Aorta (tissue), 5 donors: ENCODE data around the gene PTPRN2. TPM values are rescaled to one million over a fixed set of nuclear protein-coding genes. Genes with fewer than 3 reads are reported as not detected.
A peak's percentile ranks its signal among the peaks of the same experiment; 100 is the strongest.

Experiments used
- ATAC-seq: fragments of 200-7000 bp; cut with Tn5 transposase; one replicate; pipeline ENCODE4 v1.9.1; 2022; ENCODE audit warnings: moderate library complexity; ENCODE audit not compliant: low FRiP score
- DNase-seq, 2 donors: peaks; one replicate each; pipeline ENCODE4 v3.0.0-alpha.2; 2020
- H3K27ac ChIP-seq, 2 donors: one replicate each; pipeline ENCODE4 v1.5.1; 2013; ENCODE audit warnings: low read length in 2 of 2, mild to moderate bottlenecking in 2 of 2, moderate library complexity in 2 of 2, control low read depth in 1 of 2, inconsistent platforms in 1 of 2, low read depth in 1 of 2
- H3K27me3 ChIP-seq, 2 donors: one replicate each; pipeline ENCODE4 v1.6.1; 2013; ENCODE audit warnings: control low read depth in 1 of 2, low read length in 1 of 2, mild to moderate bottlenecking in 1 of 2, moderate library complexity in 1 of 2; ENCODE audit not compliant: insufficient read depth in 2 of 2, control insufficient read depth in 1 of 2
- H3K36me3 ChIP-seq, 2 donors: one replicate each; pipeline ENCODE4 v1.6.1; 2013; ENCODE audit warnings: control low read depth in 1 of 2, low read length in 1 of 2, mild to moderate bottlenecking in 1 of 2; ENCODE audit not compliant: insufficient read depth in 2 of 2, control insufficient read depth in 1 of 2
- H3K4me1 ChIP-seq, 2 donors: one replicate each; pipeline ENCODE4 v1.6.1; 2013; ENCODE audit warnings: low read length in 2 of 2, control low read depth in 1 of 2, mild to moderate bottlenecking in 1 of 2, moderate library complexity in 1 of 2; ENCODE audit not compliant: insufficient read depth in 2 of 2, control insufficient read depth in 1 of 2
- H3K4me3 ChIP-seq, 2 donors: one replicate each; pipeline ENCODE4 v1.5.1; 2013; ENCODE audit warnings: low read length in 2 of 2, control low read depth in 1 of 2, mild to moderate bottlenecking in 1 of 2
- H3K9me3 ChIP-seq: one replicate; pipeline ENCODE4 v1.6.1; 2013; ENCODE audit warnings: mild to moderate bottlenecking, low read length; ENCODE audit not compliant: control insufficient read depth
- WGBS, 2 donors: extraction: QIAGEN DNeasy Blood & Tissue Kit; methylation state at CpG; one replicate each; pipeline ENCODE4 v1.1.7; 2013; 5-methylcytosine and 5-hydroxymethylcytosine counted together
- intact Hi-C, 2 donors: fragments of 100-400 bp; cut with DNase I; formaldehyde crosslinking; loops; one replicate each; pipeline versions ENCODE4 v1.14.2 to v1.15.0; 2022
- polyA plus RNA-seq, 2 donors: library from polyadenylated mRNA; stranded (reverse); fragments of 200-250 nt; gene quantifications; one replicate each; pipeline ENCODE4 v1.2.3, GENCODE V29; 2013
- total RNA-seq, 2 donors: library from RNA; stranded (reverse); fragmentation: NEBNext Ultra II Directional; extraction: Animal tissue kit (Norgen Biotek cat#: 25700); gene quantifications; one replicate each; pipeline ENCODE4 v1.2.1, GENCODE V29; 2021
- donor health status: healthy with polysubstance abuse.
- donor health status: Bipolar disorder and iron deficiency.
- donor health status: DM: no; HTN: no; CAD: no.
- donor health status: DM: no; HTN: no; CAD: no.
- donor health status: DM: yes; HTN: yes; CAD: no.

The PTPRN2 gene
- total and polyA plus RNA-seq, 4 donors = 0.67 to 3.3 (median 1.4) TPM

DNA sequence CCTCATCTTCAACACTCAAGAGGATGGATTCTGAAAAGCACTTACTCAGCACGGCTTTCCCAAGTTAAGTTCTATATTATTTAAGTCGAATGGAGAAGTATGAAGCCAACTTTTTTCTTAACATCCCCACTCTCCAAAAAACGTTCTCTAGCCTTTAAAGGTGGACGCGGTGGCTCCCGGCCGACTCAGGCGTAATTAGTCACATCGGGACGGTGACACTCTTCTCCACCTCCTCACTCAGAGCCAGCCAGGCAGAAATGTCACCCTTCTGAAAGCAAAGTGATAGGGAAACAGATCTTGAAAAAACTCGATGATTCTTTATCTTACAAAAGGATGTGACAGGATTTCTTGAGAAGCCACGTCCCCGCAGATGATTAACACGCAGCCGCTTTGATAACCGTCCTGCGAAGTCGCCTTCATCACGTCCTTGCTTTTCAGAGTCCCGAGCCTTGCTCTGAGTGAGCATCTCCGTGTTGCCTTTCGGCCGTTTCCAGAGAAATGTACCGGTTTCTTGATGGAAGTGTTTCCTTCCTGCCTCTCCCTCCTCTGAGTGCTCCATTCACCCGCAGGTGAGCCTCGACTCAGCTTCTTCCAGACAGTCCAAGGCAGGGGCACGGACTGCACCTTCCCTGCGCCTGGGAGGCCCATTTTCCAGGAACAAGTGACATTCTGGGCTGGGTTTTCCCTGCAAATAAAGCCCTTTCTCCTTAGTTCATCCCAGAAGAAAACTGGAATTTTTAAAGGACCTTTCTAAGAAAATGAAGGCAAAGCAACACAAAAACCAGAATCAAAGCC, 936.1 kb downstream of the PTPRN2 start:
- DNase-seq = no peak
- Histone ChIP-seq H3K4me3 (no peak overlapping the region), H3K9me3 (no peaks in the 10 kb centered on the region), H3K27ac (no peak overlapping the region), H3K27me3 (no peaks in the 10 kb centered on the region), H3K36me3 (no peaks in the 10 kb centered on the region), H3K4me1 (no peaks in the 10 kb centered on the region)
- ATAC-seq = no peak
- WGBS, 2 donors = 75 to 78% methylated on average over 28 of the region's 28 CpGs
- intact Hi-C loops = no loop called here

DNA sequence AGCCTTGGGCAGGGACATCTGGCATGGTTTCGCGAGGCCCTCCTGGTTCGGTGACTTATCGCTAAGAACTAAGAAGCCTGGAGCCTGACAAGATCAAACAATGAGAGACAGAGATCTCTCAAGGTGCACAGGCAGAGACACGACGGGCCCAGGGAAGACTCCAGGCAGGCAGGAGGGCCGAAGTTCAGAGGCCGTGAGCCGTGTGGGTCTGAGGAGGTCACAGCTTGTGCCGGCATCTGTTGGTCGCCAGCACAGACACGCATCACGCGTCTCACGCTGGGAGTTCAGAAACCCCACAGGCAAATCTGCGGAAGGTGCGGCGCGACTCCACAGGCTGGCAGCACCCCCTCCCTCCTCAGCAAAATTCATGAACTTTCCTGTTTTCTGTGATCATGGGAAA, 936.8 kb downstream of the PTPRN2 start:
- WGBS, 2 donors = 93% methylated on average over 19 of the region's 19 CpGs
- H3K4me1 ChIP-seq = no peaks in the 10 kb centered on the region
- H3K4me3 ChIP-seq = no peak overlapping the region
- no peak for ATAC-seq
- intact Hi-C loops = no loop called here
- H3K9me3 ChIP-seq = no peaks in the 10 kb centered on the region
- no peaks in the 10 kb centered on the region for H3K27me3 ChIP-seq
- no peaks in the 10 kb centered on the region for H3K36me3 ChIP-seq
- no peak overlapping the region for H3K27ac ChIP-seq
- DNase-seq = no peak

DNA sequence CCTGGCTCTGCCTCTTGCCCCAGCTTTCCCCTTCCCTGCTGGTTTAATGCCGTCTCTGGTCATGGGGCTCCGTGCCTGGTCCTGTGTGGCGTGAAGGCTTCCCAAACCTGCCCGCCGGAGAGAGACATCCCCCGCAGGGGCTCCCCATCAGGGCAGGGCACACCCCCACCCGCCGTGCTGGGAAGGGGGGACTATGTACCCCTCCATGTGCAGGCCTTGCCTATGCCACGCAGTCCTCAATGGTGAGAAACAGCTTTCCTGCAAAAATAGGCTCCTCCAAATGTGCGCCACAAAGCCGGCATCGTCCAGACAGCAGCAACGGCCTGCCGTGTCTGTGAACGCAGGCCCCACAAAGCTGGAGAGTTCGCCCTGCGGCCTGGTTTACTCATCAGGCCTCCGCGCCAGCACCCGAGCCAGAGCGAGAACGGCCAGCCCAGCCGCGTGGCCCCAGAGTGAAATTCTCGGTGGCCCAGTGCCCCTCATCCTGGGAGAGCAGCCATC, 937.4 kb downstream of the PTPRN2 start:
- no peaks in the 10 kb centered on the region for H3K36me3 ChIP-seq
- H3K27me3 ChIP-seq = no peaks in the 10 kb centered on the region
- no peak overlapping the region for H3K27ac ChIP-seq
- ATAC-seq = no peak
- WGBS, 2 donors = 88 to 90% methylated on average over 25 of the region's 25 CpGs
- DNase-seq = peak in 1 of 2 donors; percentile 68
- H3K4me1 ChIP-seq = no peaks in the 10 kb centered on the region
- intact Hi-C loops = no loop called here
- no peaks in the 10 kb centered on the region for H3K9me3 ChIP-seq
- no peak overlapping the region for H3K4me3 ChIP-seq

DNA sequence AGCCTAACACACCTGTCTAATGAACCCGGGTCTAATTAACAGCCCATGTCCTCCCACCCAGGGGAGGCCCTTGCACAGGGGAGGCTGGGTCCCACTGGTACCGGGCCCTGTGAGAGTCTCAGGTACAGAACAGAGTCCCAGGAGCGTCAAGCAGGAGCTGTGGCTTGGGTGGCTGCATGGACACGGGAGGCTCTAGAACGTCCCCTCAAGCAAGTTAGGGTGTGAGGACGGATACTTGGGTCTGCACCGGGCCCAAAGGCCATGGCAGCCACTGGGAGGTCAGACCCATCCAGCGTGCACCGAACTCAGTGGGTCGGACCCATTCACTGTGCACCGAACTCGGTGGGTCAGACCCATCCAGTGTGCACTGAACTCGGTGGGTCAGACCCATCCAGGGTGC, 941.1 kb downstream of the PTPRN2 start:
- no peaks in the 10 kb centered on the region for H3K27me3 ChIP-seq
- no peaks in the 10 kb centered on the region for H3K36me3 ChIP-seq
- intact Hi-C loops = no loop called here
- H3K4me3 ChIP-seq = no peak overlapping the region
- WGBS, 2 donors = 96% methylated on average over 13 of the region's 13 CpGs
- no peaks in the 10 kb centered on the region for H3K4me1 ChIP-seq
- no peaks in the 10 kb centered on the region for H3K9me3 ChIP-seq
- DNase-seq (no peak), ATAC-seq (no peak)
- no peak overlapping the region for H3K27ac ChIP-seq

DNA sequence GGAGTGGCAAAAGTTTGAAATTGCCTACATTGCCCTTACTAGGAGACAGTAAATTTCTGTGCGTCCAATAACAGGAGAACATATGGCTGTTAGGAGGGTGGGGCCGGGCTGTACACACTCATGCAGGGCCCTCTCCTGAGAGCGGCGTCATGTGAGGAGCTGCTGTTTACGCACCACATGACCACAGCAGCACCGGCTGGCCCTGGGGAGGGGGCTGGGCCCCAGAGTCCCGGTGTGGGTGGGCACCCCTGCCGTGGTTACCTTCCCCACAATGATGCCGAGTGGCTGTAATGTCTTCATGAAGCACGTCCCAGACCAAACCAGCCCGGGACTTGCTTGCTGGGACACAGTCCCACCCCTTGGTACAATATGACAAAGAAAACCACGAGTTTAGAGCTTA, 942.1 kb downstream of the PTPRN2 start:
- H3K27me3 ChIP-seq = no peaks in the 10 kb centered on the region
- no peaks in the 10 kb centered on the region for H3K9me3 ChIP-seq
- no peak overlapping the region for H3K4me3 ChIP-seq
- 84 to 86% methylated on average over 12 of the region's 12 CpGs for WGBS, 2 donors
- no peaks in the 10 kb centered on the region for H3K4me1 ChIP-seq
- no peaks in the 10 kb centered on the region for H3K36me3 ChIP-seq
- intact Hi-C loops = no loop called here
- no peak overlapping the region for H3K27ac ChIP-seq
- ATAC-seq = peak; percentile 33
- no peak for DNase-seq

DNA sequence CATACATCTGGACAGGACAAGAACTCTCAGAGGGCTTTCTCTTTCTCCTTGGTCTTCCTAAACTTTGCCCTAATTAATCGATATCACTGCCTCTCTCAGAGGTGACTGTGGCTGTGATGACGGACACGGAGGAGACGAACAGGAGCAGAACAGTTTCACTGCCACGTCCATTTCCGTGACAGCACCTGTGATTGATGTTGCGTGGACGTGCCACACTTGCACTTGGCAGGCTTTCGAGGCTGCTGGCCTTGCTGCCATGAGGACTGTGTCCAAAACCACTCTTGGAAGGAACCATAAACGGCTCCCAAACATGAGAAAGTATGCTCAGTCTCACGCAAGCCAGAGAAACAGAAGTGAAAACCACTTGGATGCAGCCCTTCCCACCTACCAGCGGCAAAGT, 942.7 kb downstream of the PTPRN2 start:
- H3K4me3 ChIP-seq = no peak overlapping the region
- DNase-seq (no peak), ATAC-seq (no peak)
- intact Hi-C loops = no loop called here
- H3K27me3 ChIP-seq = no peaks in the 10 kb centered on the region
- no peak overlapping the region for H3K27ac ChIP-seq
- H3K9me3 ChIP-seq = no peaks in the 10 kb centered on the region
- 86% methylated on average over 12 of the region's 12 CpGs for WGBS, 2 donors
- H3K4me1 ChIP-seq = no peaks in the 10 kb centered on the region
- H3K36me3 ChIP-seq = no peaks in the 10 kb centered on the region

DNA sequence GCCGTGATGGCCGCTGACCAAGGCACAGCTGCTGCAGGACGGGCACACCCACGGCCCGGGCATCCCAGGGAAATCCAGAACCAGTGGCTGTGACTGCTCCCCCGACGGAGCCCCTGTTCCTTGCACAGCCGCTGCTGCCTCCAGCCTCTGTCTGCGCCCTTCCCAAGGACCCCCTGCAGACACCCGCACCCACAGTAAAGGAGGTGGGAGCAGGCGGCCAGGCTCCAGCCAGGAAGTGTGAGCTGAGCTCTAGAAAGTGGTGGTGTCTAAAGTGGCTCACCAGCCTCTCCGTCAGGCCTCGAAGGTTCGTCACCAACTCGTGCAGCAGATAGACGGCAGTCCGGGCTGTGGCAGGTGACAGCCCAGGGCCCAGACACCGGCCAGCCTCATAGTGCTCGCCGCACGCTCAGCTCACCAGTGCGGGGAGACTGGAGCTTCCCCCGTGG, 944.1 kb downstream of the PTPRN2 start:
- Histone ChIP-seq H3K9me3 (peaks cover 2% of the 10 kb centered on the region), H3K36me3 (no peaks in the 10 kb centered on the region), H3K27me3 (no peaks in the 10 kb centered on the region), H3K4me3 (no peak overlapping the region), H3K27ac (no peak overlapping the region), H3K4me1 (no peaks in the 10 kb centered on the region)
- DNase-seq (no peak), ATAC-seq (no peak)
- WGBS, 2 donors = 89% methylated on average over 23 of the region's 23 CpGs
- intact Hi-C loops = no loop called here

DNA sequence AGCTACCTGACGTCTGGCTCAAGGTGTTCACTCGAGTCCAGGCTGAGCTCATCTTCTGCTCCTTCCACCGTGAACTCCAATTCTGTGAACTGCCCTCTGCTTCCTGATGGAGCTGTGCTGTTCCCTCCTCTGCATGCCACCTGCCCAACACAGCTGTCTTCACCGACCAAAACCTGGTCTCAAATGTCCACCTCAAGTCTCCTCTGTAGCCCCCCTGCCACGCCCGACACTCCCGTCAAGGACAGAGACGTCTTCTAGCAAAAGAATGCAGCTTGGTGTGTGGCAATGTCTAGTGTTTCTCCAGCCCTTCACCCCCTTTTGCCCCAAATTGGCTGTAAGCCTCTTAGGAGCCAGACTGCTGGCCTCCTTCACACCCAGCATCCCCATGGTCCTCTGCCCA, 945.8 kb downstream of the PTPRN2 start:
- Histone ChIP-seq H3K9me3 (peaks cover 2% of the 10 kb centered on the region), H3K4me3 (no peak overlapping the region), H3K27ac (no peak overlapping the region), H3K27me3 (no peaks in the 10 kb centered on the region), H3K36me3 (no peaks in the 10 kb centered on the region), H3K4me1 (no peaks in the 10 kb centered on the region)
- intact Hi-C loops = no loop called here
- DNase-seq (no peak), ATAC-seq (no peak)
- WGBS, 2 donors = 81 to 86% methylated on average over 8 of the region's 8 CpGs

DNA sequence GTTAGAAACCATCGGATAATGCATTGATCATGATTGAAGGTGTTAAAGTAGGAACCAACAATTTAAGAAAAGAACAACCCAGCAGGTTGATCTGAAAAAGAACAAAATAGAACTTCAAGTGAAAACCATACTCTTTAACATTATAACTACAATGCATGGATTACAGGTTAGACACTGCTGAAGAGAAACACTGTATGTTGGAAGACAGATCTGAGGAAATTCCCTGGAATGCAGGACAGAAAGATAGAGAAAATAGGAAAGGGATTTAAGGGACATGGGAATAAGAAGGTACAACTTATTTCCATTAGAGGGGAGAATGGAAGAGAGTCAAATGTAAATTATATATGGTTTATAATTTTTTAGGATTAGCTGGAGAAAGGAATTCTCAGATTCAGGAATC, 947.5 kb downstream of the PTPRN2 start:
- 92 to 96% methylated on average over 1 of the region's 1 CpG for WGBS, 2 donors
- ATAC-seq (no peak), DNase-seq (no peak)
- Histone ChIP-seq H3K27me3 (no peaks in the 10 kb centered on the region), H3K4me1 (no peaks in the 10 kb centered on the region), H3K36me3 (no peaks in the 10 kb centered on the region), H3K27ac (no peak overlapping the region), H3K9me3 (peaks cover 3% of the 10 kb centered on the region), H3K4me3 (no peak overlapping the region)
- intact Hi-C loops = no loop called here
